Endothelial cell of umbilical vein (primary cell): Measurements from ENCODE around the gene LEMD3. TPM values are rescaled to one million over a fixed set of nuclear protein-coding genes. Genes with fewer than 3 reads are reported as not detected.

Source experiments
- BruUV-seq: library from RNA; stranded (reverse); fragments of 400-500 nt; replicated peaks from 2 replicates; lab custom pipeline; 2021; lab: Mats Ljungman, UMichigan
- CTCF ChIA-PET: fragments of 300-600, 350-600 bp; sonication (Branson Sonifier 250); formaldehyde crosslinking; loops from one replicate; lab custom pipeline; 2021; ENCODE audit warnings: antibody characterized with exemption, inconsistent platforms; lab: Charles Lee
- POLR2A ChIA-PET: fragments of 300-600, 350-600 bp; sonication (Branson Sonifier 250); formaldehyde crosslinking; loops from one replicate; lab custom pipeline; 2021; ENCODE audit warnings: antibody characterized with exemption, inconsistent platforms; lab: Charles Lee
- DNase-seq: peaks from one replicate; pipeline ENCODE4 v3.0.0-alpha.2; 2011; ENCODE audit warnings: low read depth, low spot score
- FAIRE-seq: peaks from 2 replicates; lab custom pipeline; 2011; peaks lifted over from hg19 to GRCh38; lab: Jason Lieb, UNC
- H2AFZ ChIP-seq: 2 replicates; pipeline ENCODE4 v1.6.0; 2012; ENCODE audit warnings: low read depth, low read length, control low read depth, inconsistent platforms
- H3K27ac ChIP-seq: 2 replicates; pipeline ENCODE4 v1.5.1; 2011; ENCODE audit warnings: low read depth, mild to moderate bottlenecking, control low read depth, low read length, moderate library complexity; ENCODE audit not compliant: insufficient read depth
- H3K27me3 ChIP-seq, 2 experiments: 2 replicates each; pipeline versions ENCODE4 v1.6.0 to v1.6.1; 2011; ENCODE audit warnings: low read length in 2 of 2, mixed read lengths in 1 of 2; ENCODE audit not compliant: control insufficient read depth in 2 of 2, insufficient read depth in 2 of 2
- H3K36me3 ChIP-seq, 2 experiments: 2 replicates in 1 of 2; 3 replicates in 1 of 2; pipeline ENCODE4 v1.5.1; 2011; ENCODE audit warnings: low read length in 2 of 2, mild to moderate bottlenecking in 1 of 2, moderate library complexity in 1 of 2; ENCODE audit not compliant: control insufficient read depth in 2 of 2, insufficient read depth in 2 of 2; ENCODE audit errors: extremely low read depth in 1 of 2
- H3K4me1 ChIP-seq: 3 replicates; pipeline ENCODE4 v1.5.1; 2011; ENCODE audit warnings: mild to moderate bottlenecking, low read length; ENCODE audit not compliant: control insufficient read depth, insufficient read depth; ENCODE audit errors: extremely low read depth
- H3K4me2 ChIP-seq: 2 replicates; pipeline ENCODE4 v1.6.1; 2011; ENCODE audit warnings: low read length, control low read depth, mixed read lengths; ENCODE audit not compliant: insufficient read depth
- H3K4me3 ChIP-seq, 3 experiments: fragments of 200-600 bp in 1 of 3; sonication (generic), shearing (Covaris generic) in 1 of 3; replicated peaks in 1 of 3; 2 replicates each; pipeline ENCODE4 v1.5.1; 2011 to 2016; ENCODE audit warnings: control low read depth in 3 of 3, low read length in 3 of 3, mild to moderate bottlenecking in 2 of 3, inconsistent platforms in 1 of 3, low read depth in 1 of 3, moderate library complexity in 1 of 3; ENCODE audit not compliant: insufficient read depth in 1 of 3
- H3K79me2 ChIP-seq: 2 replicates; pipeline ENCODE4 v1.6.0; 2012; ENCODE audit warnings: low read length, inconsistent platforms; ENCODE audit not compliant: control insufficient read depth, insufficient read depth
- H3K9ac ChIP-seq: replicated peaks from 2 replicates; pipeline ENCODE3; 2011; ENCODE audit warnings: low read length, control low read depth; ENCODE audit not compliant: insufficient read depth; ENCODE audit errors: extremely low read depth
- H3K9me1 ChIP-seq: replicated peaks from 3 replicates; pipeline ENCODE4 v1.6.0; 2011; ENCODE audit warnings: mild to moderate bottlenecking, low read length; ENCODE audit not compliant: control insufficient read depth, insufficient read depth; ENCODE audit errors: extremely low read depth
- H3K9me3 ChIP-seq: replicated peaks from 2 replicates; pipeline ENCODE4 v1.5.1; 2012; ENCODE audit warnings: low read length, inconsistent platforms; ENCODE audit not compliant: control insufficient read depth, insufficient read depth
- H4K20me1 ChIP-seq: replicated peaks from 2 replicates; pipeline ENCODE3; 2011; ENCODE audit warnings: mild to moderate bottlenecking, low read length; ENCODE audit not compliant: control insufficient read depth, insufficient read depth; ENCODE audit errors: extremely low read depth
- EZH2 ChIP-seq: IDR thresholded peaks from 2 replicates; pipeline ENCODE4 v1.6.1; 2012; ENCODE audit warnings: borderline replicate concordance, low read depth, mild to moderate bottlenecking, moderate library complexity, low read length, inconsistent platforms; ENCODE audit not compliant: severe bottlenecking
- FOS ChIP-seq: IDR thresholded peaks from 2 replicates; pipeline ENCODE4 v1.6.1; 2011; ENCODE audit warnings: mild to moderate bottlenecking, low read length, moderate library complexity, borderline replicate concordance; ENCODE audit not compliant: insufficient read depth
- GATA2 ChIP-seq: IDR thresholded peaks from 2 replicates; pipeline ENCODE4 v1.7.0; 2011; ENCODE audit warnings: low read depth, mild to moderate bottlenecking, moderate library complexity, mixed read lengths, low read length; ENCODE audit not compliant: insufficient read length, insufficient read depth
- JUN ChIP-seq: IDR thresholded peaks from 2 replicates; pipeline ENCODE4 v1.6.1; 2011; ENCODE audit warnings: borderline replicate concordance, low read depth; ENCODE audit not compliant: insufficient read length, insufficient read depth
- MYC ChIP-seq: IDR thresholded peaks from one replicate; pipeline ENCODE4 v1.6.1; 2011; ENCODE audit warnings: mild to moderate bottlenecking, low read depth, low read length
- POLR2A ChIP-seq: IDR thresholded peaks from 2 replicates; pipeline ENCODE4 v1.6.1; 2012; ENCODE audit warnings: low read depth, mild to moderate bottlenecking, control low read depth, low read length
- POLR2AphosphoS5 ChIP-seq: IDR thresholded peaks from 2 replicates; pipeline ENCODE4 v1.6.1; 2012; ENCODE audit warnings: low read depth, mild to moderate bottlenecking, control low read depth, low read length, moderate library complexity; ENCODE audit not compliant: insufficient read depth
- dilution Hi-C: fragments of 300-500 bp; cut with MboI; formaldehyde crosslinking; loops from one replicate; pipeline ENCODE4 v1.15.0; 2019; ENCODE audit warnings: low sequenced_read_pairs; ENCODE audit not compliant: extremely low pct_ligation_motif_present
- intact Hi-C: fragments of 100-400 bp; cut with micrococcal nuclease; formaldehyde crosslinking; loops from one replicate; pipeline ENCODE4 v1.10.0; 2022
- polyA plus RNA-seq, 4 experiments: library from polyadenylated mRNA; depleted of rRNA in 3 of 4; stranded (reverse) in 3 of 4; unstranded in 1 of 4; fragments of >200 nt; gene quantifications; 2 replicates each; pipeline versions ENCODE4 v1.2.1 to v1.2.3, GENCODE V29; 2011 to 2012; ENCODE audit warnings: missing spikeins in 1 of 4
- total RNA-seq: library from RNA; stranded (reverse); gene quantifications from 2 replicates; pipeline ENCODE4 v1.2.3, GENCODE V29; 2021
- TF ChIP-seq, protein P1 (sequence below): IDR thresholded peaks from 2 replicates; pipeline ENCODE4 v1.6.1; 2011; ENCODE audit not compliant: insufficient read depth, insufficient read length
- TF ChIP-seq, protein P2 (sequence below), 2 donors: IDR thresholded peaks; 1 replicate in 1 of 2; 2 replicates in 1 of 2; pipeline ENCODE4 v1.5.1; 2011; ENCODE audit warnings: low read length in 2 of 2, mild to moderate bottlenecking in 2 of 2, moderate library complexity in 2 of 2, control low read depth in 1 of 2, inconsistent platforms in 1 of 2, low read depth in 1 of 2; ENCODE audit not compliant: insufficient read depth in 1 of 2; ENCODE audit errors: extremely low read depth in 1 of 2

Gene LEMD3
- total and polyA plus RNA-seq, 2 donors (not counting 3 experiments of a cell fraction or from before 2014, with no cell fraction given): 7.4 to 24.2 TPM

DNA sequence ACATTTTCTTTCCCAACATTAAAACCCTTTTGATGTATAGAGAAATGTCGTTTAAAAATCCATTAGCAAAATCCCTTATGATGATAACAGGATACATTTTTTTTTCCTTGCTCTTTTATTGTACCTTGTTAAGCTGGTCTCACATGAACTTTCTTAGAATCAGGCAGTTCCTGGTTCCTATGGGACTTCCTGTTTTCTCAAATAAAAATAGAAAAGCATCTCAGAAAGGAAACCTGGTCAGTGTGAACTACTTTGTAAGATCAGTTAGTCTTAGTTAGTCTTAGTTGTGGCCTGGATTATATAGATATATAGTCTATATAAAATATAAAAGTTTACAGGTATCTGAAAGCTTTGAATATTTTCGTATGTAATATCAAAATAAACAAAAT lies 40.3 kb downstream of the LEMD3 start:
- DNase-seq: peak; percentile 82
- no peaks in the 10 kb centered on the region for H3K9me3 ChIP-seq
- no peak for TF ChIP-seq EZH2
- TF ChIP-seq MYC: no peak
- TF ChIP-seq POLR2AphosphoS5: no peak
- no peak for TF ChIP-seq FOS
- no peak for TF ChIP-seq JUN
- TF ChIP-seq, protein P1, sequence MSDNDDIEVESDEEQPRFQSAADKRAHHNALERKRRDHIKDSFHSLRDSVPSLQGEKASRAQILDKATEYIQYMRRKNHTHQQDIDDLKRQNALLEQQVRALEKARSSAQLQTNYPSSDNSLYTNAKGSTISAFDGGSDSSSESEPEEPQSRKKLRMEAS: no peak
- no peak for TF ChIP-seq GATA2
- no peak for TF ChIP-seq POLR2A
- TF ChIP-seq, protein P2, sequence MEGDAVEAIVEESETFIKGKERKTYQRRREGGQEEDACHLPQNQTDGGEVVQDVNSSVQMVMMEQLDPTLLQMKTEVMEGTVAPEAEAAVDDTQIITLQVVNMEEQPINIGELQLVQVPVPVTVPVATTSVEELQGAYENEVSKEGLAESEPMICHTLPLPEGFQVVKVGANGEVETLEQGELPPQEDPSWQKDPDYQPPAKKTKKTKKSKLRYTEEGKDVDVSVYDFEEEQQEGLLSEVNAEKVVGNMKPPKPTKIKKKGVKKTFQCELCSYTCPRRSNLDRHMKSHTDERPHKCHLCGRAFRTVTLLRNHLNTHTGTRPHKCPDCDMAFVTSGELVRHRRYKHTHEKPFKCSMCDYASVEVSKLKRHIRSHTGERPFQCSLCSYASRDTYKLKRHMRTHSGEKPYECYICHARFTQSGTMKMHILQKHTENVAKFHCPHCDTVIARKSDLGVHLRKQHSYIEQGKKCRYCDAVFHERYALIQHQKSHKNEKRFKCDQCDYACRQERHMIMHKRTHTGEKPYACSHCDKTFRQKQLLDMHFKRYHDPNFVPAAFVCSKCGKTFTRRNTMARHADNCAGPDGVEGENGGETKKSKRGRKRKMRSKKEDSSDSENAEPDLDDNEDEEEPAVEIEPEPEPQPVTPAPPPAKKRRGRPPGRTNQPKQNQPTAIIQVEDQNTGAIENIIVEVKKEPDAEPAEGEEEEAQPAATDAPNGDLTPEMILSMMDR (IDR thresholded peaks at IDR 0.05; ENCODE audit: extremely low read depth in 1 of 2, insufficient read depth in 1 of 2, low read depth in 1 of 2, low read length in 2 of 2): no peak
- no peaks in the 10 kb centered on the region for H3K36me3 ChIP-seq
- dilution Hi-C loops: no loop called here
- POLR2A ChIA-PET: interaction anchor here (1.9 kb wide), 1 partner anchor 40 kb away, joined by 4 read pairs; the partner anchor contains the start of gene LEMD3
- peak; percentile 78 for FAIRE-seq
- peaks cover 37% of the 10 kb centered on the region for H3K79me2 ChIP-seq
- no peaks in the 10 kb centered on the region for H3K27me3 ChIP-seq
- CTCF ChIA-PET: interaction anchor here (0.8 to 3.4 kb wide), 11 partner anchors 9 to 414 kb away, joined by 3 to 29 read pairs (median 3); partner anchors contain the start of gene LEMD3
- intact Hi-C loops: loop anchor here (2.0 kb wide), 1 partner anchor 39 kb away; no protein-coding TSS in a partner anchor
- H3K4me2 ChIP-seq: peak overlapping the region; percentile 85
- no peaks in the 10 kb centered on the region for H3K9me1 ChIP-seq
- BruUV-seq: no TSS peak
- H3K9ac ChIP-seq: peak overlapping the region; percentile 42
- H2AFZ ChIP-seq: no peak overlapping the region
- peaks cover 17% of the 10 kb centered on the region for H3K4me1 ChIP-seq
- H3K27ac ChIP-seq: peak overlapping the region; percentile 3
- H3K4me3 ChIP-seq: peak overlapping the region in 1 of 3 experiments; percentile 16
- H4K20me1 ChIP-seq: no peaks in the 10 kb centered on the region
